KMS-11 (cell line): ENCODE measurements around the gene AGAP1.
"Not testable (repeated sequence)": the region's sequence is repeated elsewhere in the genome, so short reads cannot be mapped to it uniquely, and the experiment has no call there.

Experiments
- H2AFZ ChIP-seq: fragments of 200-600 bp; sonication (generic); 2 replicates; pipeline ENCODE4 v1.6.1; 2016; ENCODE audit warnings: antibody characterized with exemption, mixed run types, low read depth
- H3K27ac ChIP-seq: fragments of 200-600 bp; sonication (generic); 2 replicates; pipeline ENCODE4 v1.6.1; 2016; ENCODE audit warnings: mild to moderate bottlenecking, mixed run types
- H3K27me3 ChIP-seq: fragments of 200-600 bp; sonication (generic); 2 replicates; pipeline ENCODE4 v1.6.1; 2017; ENCODE audit warnings: mild to moderate bottlenecking, low read depth, mixed run types, moderate library complexity; ENCODE audit not compliant: insufficient read depth
- H3K36me3 ChIP-seq: fragments of 200-600 bp; sonication (generic); 2 replicates; pipeline ENCODE4 v1.6.1; 2017; ENCODE audit warnings: mild to moderate bottlenecking, mixed run types; ENCODE audit not compliant: insufficient read depth
- H3K4me1 ChIP-seq: fragments of 200-600 bp; sonication (generic); 2 replicates; pipeline ENCODE4 v1.6.1; 2016; ENCODE audit warnings: mild to moderate bottlenecking, low read depth, mixed run types; ENCODE audit not compliant: poor library complexity, severe bottlenecking
- H3K4me2 ChIP-seq: fragments of 200-600 bp; sonication (generic); 2 replicates; pipeline ENCODE4 v1.7.0; 2016; ENCODE audit warnings: mild to moderate bottlenecking, mixed run types
- H3K4me3 ChIP-seq: fragments of 200-600 bp; sonication (generic); IDR thresholded peaks from 2 replicates; pipeline ENCODE4 v1.6.1; 2017; ENCODE audit warnings: low read depth, low read length, mixed read lengths; ENCODE audit not compliant: insufficient read depth
- H3K79me2 ChIP-seq: fragments of 200-600 bp; sonication (generic); 2 replicates; pipeline ENCODE4 v1.6.1; 2016; ENCODE audit warnings: low read depth, mixed run types; ENCODE audit not compliant: insufficient read depth
- H3K9ac ChIP-seq: fragments of 200-600 bp; sonication (generic); 2 replicates; pipeline ENCODE4 v1.6.1; 2016; ENCODE audit warnings: mild to moderate bottlenecking, mixed run types
- H4K20me1 ChIP-seq: fragments of 200-600 bp; sonication (generic); 2 replicates; pipeline ENCODE4 v1.6.1; 2016; ENCODE audit warnings: mild to moderate bottlenecking, mixed run types; ENCODE audit not compliant: insufficient read depth
- TF ChIP-seq, protein P1 (sequence below): fragments of 200-600 bp; sonication (generic); conservative IDR thresholded peaks from 2 replicates; pipeline ENCODE4 v1.6.1; 2017; ENCODE audit warnings: low read depth, mild to moderate bottlenecking, antibody characterized with exemption, low read length, moderate library complexity, mixed read lengths

The AGAP1 gene

GRCh38 chr2:236055471-236055870 lies 561.6 kb downstream of the AGAP1 start:
- Histone ChIP-seq H2AFZ (no peak overlapping the region), H3K79me2 (no peaks in the 10 kb centered on the region), H3K27me3 (no peaks in the 10 kb centered on the region), H4K20me1 (no peaks in the 10 kb centered on the region), H3K27ac (no peak overlapping the region), H3K4me3 (no peak overlapping the region), H3K4me2 (no peak overlapping the region), H3K9ac (no peak overlapping the region), H3K4me1 (peaks cover 3% of the 10 kb centered on the region), H3K36me3 (no peaks in the 10 kb centered on the region)
- TF ChIP-seq, protein P1, sequence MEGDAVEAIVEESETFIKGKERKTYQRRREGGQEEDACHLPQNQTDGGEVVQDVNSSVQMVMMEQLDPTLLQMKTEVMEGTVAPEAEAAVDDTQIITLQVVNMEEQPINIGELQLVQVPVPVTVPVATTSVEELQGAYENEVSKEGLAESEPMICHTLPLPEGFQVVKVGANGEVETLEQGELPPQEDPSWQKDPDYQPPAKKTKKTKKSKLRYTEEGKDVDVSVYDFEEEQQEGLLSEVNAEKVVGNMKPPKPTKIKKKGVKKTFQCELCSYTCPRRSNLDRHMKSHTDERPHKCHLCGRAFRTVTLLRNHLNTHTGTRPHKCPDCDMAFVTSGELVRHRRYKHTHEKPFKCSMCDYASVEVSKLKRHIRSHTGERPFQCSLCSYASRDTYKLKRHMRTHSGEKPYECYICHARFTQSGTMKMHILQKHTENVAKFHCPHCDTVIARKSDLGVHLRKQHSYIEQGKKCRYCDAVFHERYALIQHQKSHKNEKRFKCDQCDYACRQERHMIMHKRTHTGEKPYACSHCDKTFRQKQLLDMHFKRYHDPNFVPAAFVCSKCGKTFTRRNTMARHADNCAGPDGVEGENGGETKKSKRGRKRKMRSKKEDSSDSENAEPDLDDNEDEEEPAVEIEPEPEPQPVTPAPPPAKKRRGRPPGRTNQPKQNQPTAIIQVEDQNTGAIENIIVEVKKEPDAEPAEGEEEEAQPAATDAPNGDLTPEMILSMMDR, result no peak

- H3K36me3 ChIP-seq, result no peaks in the 10 kb centered on the region
Measured at GRCh38 chr2:236056141-236056540, 562.3 kb downstream of the AGAP1 start.

GRCh38 chr2:236057375-236057774 lies 563.5 kb downstream of the AGAP1 start:
- Histone ChIP-seq H3K36me3 (no peaks in the 10 kb centered on the region), H3K27me3 (no peaks in the 10 kb centered on the region), H3K27ac (no peak overlapping the region), H3K79me2 (no peaks in the 10 kb centered on the region), H2AFZ (no peak overlapping the region), H3K9ac (no peak overlapping the region), H3K4me2 (no peak overlapping the region), H4K20me1 (no peaks in the 10 kb centered on the region), H3K4me1 (no peaks in the 10 kb centered on the region), H3K4me3 (no peak overlapping the region)
- TF ChIP-seq, protein P1, result no peak

More at GRCh38 chr2:236056141-236056540, 562.3 kb downstream of the AGAP1 start:
- Histone ChIP-seq H3K27ac (no peak overlapping the region), H3K9ac (no peak overlapping the region), H2AFZ (no peak overlapping the region), H3K4me1 (no peaks in the 10 kb centered on the region), H4K20me1 (no peaks in the 10 kb centered on the region), H3K4me3 (no peak overlapping the region), H3K79me2 (no peaks in the 10 kb centered on the region), H3K27me3 (no peaks in the 10 kb centered on the region), H3K4me2 (no peak overlapping the region)
- TF ChIP-seq, protein P1, result no peak

GRCh38 chr2:236061497-236061896 lies 567.7 kb downstream of the AGAP1 start:
- no peak overlapping the region for H2AFZ ChIP-seq
- TF ChIP-seq, protein P1, result no peak
- H3K4me3 ChIP-seq, result no peak overlapping the region
- no peaks in the 10 kb centered on the region for H4K20me1 ChIP-seq
- H3K27me3 ChIP-seq, result no peaks in the 10 kb centered on the region
- no peak overlapping the region for H3K27ac ChIP-seq
- no peaks in the 10 kb centered on the region for H3K4me1 ChIP-seq
- H3K9ac ChIP-seq, result no peak overlapping the region
- H3K36me3 ChIP-seq, result no peaks in the 10 kb centered on the region
- H3K79me2 ChIP-seq, result no peaks in the 10 kb centered on the region
- H3K4me2 ChIP-seq, result no peak overlapping the region

- H3K9ac ChIP-seq, result no peak overlapping the region
- H3K4me2 ChIP-seq, result no peak overlapping the region
- H3K4me3 ChIP-seq, result no peak overlapping the region
- no peaks in the 10 kb centered on the region for H3K79me2 ChIP-seq
- no peaks in the 10 kb centered on the region for H3K36me3 ChIP-seq
- H3K27me3 ChIP-seq, result no peaks in the 10 kb centered on the region
- H2AFZ ChIP-seq, result no peak overlapping the region
- no peaks in the 10 kb centered on the region for H3K4me1 ChIP-seq
- TF ChIP-seq, protein P1, result no peak
- no peaks in the 10 kb centered on the region for H4K20me1 ChIP-seq
- H3K27ac ChIP-seq, result no peak overlapping the region
Measured at GRCh38 chr2:236061899-236062298, 568.1 kb downstream of the AGAP1 start.

- not testable (repeated sequence) for H4K20me1 ChIP-seq, H3K27me3 ChIP-seq, H3K4me1 ChIP-seq, H3K79me2 ChIP-seq, H3K9ac ChIP-seq, H3K4me3 ChIP-seq, H3K36me3 ChIP-seq, H3K4me2 ChIP-seq, H2AFZ ChIP-seq, H3K27ac ChIP-seq
Measured at GRCh38 chr2:236062806-236063205, 569.0 kb downstream of the AGAP1 start.
